OCI-M1 (cell line): Measurements from ENCODE around the gene RAD9A.
"Not testable (repeated sequence)": the region's sequence is repeated elsewhere in the genome, so short reads cannot be mapped to it uniquely, and the experiment has no call there.

Experiments used
- DNase-seq: peaks from one replicate; lab custom pipeline; 2025; lab: John Stamatoyannopoulos, UW

RAD9A gene

DNA sequence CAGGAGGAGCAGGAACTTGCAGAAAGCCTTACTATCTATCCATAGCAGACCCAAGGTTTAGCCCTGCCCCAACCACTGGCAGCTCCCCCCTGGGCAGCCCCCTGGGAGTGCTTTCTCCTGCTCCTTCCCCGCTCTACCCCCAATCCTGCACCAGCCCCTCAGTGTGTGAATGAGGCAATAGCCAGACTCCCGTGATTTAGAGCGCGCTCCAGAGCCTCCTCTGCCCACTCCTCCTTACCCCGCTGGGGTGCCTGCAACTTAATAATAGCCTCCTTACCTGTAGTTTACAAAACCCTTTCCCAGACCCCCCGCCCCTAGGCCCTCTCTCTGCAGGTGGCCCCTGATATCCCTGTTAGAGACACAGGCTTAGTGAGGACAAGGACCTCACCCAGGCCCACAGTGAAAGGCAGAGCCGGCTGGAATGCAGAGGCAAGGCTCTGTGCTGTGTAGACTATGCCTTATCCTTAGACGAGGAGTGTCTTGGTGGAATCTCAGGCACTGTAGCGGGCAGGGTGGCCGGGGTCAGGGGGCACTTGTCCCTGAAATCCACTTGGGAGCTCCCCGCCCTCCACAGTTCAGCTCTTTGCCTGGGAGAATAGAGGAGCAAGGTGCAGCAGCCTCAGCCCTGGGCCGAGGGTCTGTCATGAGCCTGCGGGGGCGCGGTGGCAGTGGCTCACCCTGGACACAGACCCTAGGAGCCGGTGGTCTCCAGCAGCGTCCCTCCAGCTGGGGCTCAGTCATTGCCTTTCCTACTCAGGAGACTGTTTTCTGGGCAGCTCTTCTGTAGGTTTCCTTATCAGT lies 19.4 kb downstream of the RAD9A start:
- DNase-seq, result no peak

- DNase-seq, result no peak
These were observed 20.0 kb downstream of the RAD9A start for GRCh38 chr11:67411785-67412152.

DNA sequence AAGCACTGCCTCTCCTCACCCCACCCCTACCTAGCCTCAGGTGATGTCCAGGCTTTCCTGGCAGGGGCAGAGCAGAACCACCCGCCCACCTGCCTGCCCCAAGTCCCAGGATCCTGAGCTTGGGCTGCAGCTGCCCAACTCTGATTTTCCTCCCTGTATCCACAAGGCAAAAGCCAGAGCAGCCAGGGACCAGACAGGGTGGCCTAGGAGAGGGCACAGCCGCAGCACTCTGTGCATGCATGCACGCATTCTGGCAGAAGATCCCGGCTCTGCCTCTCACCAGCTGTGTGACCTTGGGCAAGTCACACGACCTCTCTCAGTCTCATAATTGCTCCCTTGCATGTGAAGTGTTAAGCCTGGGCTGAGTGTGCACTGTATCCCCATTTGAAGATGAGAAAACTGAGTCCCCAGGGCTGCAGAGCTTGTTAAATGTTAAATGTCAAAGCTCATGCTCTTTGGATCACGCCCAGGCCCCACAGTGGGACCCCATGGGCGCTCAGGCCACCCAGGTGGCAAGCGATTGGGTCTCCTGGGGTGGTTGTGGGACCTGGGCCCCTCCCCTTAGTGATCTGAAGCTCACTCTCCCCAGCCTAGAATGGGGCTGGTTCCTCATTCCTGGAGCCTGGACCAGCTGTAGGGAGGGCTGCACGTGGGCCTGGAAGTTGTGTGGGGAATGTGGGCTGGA lies 20.9 kb downstream of the RAD9A start:
- no peak for DNase-seq

DNA sequence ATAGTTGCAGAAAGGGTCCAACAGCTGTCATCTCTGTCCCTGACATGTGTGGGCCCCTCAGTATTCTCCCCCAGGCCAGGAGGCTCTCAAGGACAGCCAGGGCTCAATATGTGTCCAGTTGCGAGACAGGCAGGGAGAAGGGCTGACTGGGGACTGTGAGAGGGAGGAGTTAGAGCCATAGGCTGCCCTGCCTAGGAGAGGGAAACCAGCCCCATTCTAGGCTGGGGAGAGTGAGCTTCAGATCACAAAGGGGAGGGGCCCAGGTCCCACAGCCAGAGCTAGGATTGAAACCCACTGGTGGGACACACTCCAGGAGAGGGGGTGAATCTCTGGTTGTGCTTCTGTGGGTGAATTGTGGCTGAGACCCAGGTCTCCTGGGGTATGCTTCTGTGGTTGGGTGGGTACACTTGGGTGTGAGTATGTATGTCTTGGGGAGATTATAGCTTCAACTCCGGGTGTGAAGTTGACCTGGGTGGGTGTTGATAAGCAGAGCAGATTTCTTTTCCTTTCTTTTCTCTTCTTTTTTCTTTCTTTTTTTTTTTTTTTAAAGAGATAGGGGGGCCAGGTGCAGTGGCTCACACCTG lies 21.6 kb downstream of the RAD9A start:
- no peak for DNase-seq

GRCh38 chr11:67415501-67416304 lies 23.9 kb downstream of the RAD9A start, which contains the start of gene CARNS1:
Gene CARNS1, plus strand, starts transcription at chr11:67415678. Its CDS starts 522 bp downstream, at chr11:67416200.
- no peak for DNase-seq

DNA sequence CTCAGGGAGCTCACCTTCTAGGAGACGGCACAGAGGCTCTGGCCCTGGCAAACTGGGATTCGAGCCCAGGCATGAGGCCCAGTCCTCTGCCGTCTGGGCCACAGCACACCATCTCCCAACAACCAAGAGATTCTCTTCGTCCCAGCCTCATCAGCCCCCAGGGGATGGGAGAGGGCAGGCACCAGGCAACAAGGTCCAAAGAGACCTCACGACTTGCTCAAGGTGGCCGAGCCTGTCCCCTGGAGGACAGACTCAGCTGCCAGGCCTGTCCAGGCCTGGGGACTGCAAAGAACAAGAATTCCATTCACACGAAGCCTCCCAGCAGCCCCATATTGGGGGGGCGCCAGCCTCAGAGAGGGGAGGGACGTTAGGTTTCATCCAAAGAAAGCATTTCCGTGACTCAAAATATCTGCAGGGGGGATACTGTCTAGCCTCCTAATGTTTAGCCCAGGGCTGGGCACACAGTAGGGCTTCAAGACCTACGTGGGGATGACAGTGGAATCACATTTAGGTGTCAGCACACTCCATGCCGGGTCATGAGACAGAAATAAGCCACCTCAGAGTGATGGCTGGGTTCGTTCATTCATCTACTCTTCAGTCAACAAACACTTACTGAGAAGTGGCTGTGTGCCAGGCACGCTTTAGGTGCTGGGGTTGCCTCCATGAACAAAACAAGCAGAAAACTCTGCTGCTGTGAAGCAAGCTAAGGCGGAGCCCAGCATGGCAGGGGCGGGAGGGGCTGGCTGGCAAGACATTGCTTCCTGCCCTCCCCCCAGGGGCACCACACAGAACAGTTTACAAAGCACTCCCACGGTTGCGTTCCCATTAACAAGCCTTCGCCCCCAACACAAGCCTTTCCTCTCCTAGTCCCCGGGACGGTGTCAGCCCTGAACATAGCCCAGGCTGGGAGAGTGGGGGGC lies 24.9 kb downstream of the RAD9A start:
- DNase-seq, result no peak

DNA sequence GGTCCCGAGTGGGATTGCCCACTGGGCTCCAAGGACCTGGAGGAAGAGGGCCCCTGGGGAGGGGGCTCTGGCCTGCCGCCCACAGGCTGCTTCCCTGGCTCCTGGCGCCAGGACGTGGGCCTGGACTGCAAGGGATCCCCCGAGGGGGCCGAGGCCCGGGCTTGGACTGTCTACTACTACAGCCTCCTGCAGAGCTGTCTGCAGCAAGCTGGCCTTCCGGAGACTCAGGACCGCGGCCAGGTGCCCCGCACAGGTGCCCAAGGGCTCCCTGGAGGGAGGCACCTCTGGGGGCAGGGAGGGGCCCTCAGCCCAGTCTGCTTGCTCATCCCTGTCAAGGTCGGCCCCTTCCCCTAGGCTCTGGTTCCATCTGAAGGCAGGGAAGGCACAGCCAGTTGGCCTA lies 25.6 kb downstream of the RAD9A start:
- no peak for DNase-seq

GRCh38 chr11:67418476-67419281 lies 26.9 kb downstream of the RAD9A start:
- no peak for DNase-seq

DNA sequence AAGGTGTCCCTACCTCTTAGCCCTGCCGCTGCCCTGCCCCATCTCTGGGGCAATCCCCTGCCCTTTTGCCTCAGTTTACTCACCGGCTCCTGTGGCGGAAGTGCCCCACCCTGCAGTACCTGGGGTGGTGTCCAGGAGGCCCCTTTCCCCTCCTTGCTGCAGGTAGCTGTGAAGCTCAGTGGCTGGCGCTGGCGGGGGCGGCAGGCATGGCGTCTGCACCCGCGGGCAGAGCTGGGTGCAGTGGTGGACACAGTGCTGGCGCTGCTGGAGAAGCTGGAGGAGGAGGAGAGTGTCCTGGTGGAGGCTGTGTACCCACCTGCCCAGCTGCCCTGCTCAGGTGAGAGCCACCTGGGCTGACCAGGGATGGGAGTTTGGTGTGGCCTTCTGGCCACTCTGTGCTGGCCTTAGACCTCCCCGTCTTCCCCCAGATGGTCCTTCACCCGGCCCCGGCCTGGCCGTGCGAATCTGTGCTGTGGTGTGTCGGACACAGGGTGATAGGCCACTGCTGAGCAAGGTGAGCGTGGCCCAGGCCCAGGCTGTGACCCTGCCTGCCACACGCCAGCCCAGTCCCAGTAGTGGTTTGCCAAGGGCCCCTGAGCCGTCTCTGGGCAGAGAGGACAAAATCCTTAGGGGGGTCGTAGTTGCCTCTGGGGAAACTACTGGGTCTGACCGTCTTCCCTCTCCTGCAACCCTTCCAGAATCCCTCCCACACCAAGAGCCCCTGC lies 27.7 kb downstream of the RAD9A start:
- DNase-seq, result no peak

DNA sequence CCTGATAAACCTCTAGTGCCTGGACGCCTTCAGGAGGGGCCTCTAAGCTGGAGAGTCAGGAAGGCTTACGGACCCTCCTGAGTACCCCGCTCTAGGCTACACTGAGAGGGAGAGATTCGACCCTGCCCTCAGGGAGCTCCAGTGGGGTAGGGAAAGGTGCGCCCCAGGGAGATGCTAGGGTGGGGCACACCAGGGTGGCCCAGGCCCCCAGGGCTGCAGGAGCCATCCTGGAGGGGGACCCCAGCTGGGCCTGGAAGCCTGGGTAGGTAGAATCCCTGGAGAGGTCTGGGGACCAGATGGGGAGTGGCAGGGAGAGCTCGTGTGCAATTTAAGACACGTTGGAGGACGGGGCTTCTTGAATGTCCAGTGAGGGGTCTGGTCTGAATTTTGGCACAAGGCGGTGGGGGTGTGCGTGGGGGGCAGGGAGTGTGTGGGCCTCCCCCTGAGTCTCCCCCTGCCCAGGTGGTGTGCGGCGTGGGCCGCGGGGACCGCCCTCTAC lies 28.4 kb downstream of the RAD9A start:
- DNase-seq, result no peak

GRCh38 chr11:67420646-67421429 lies 29.1 kb downstream of the RAD9A start:
- peak; percentile 93 for DNase-seq

DNA sequence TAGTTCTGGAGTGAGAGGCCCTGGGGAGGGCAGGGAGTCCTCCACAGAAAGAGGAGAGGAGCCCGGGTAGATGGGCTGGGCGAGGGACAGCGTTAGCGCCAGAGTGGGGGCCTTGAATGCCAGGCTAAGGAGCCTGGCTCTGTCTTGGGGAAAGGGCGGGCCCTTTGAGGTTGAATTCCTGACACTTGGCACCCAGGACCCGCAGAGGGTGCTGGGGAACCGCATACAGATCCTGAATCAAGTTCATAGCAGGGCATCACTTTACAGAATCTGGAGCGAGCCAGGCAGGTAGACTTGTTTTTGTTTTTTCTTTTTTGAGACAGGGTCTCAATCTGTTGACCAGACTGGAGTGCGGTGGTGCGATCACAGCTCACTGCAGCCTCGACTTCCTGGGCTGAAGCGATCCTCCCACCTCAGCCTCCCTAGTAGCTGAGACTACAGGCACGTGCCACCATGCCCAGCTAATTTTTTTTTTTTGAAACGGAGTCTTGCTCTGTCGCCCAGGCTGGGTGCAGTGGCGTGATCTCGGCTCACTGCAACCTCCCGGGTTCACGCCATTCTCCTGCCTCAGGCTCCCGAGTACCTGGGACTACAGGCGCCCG lies 29.7 kb downstream of the RAD9A start:
- DNase-seq, result no peak

DNA sequence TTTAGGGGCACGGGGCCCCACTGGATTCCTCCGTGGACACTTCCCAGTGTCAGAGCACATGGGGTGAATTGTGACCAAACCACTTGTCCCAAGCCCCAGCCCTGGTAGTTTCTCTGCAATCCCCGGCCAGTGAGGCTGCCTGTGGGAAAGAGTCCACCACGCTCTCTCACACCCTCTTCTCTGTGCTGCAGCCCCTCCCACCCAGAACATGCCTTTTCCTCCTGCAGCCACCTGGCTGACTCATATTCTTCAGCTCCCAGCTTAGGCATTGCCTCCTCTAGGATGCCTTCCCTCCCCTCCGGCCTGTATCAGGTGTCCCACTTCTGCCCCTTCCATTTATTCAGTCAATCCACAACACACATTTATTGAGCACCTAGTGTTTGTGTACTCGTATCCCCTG lies 31.1 kb downstream of the RAD9A start:
- DNase-seq, result no peak

DNA sequence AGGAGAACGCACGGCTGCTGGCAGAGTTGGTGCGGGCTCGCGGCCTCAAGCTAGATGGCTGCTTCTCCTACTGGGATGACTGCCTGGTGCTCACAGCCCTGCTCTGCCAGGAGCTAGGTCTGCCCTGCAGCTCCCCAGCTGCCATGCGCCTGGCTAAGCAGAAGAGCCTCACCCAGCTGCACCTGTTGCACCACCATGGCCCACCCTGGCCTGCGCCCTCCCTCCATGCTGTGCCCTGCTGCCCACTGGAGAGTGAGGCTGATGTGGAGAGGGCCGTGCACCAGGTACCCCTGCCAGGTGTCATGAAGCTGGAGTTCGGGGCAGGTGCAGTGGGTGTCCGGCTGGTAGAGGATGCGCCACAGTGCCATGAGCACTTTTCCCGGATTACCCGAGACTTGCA lies 31.7 kb downstream of the RAD9A start:
- DNase-seq, result no peak

GRCh38 chr11:67423891-67424613 lies 32.3 kb downstream of the RAD9A start:
- no peak for DNase-seq

DNA sequence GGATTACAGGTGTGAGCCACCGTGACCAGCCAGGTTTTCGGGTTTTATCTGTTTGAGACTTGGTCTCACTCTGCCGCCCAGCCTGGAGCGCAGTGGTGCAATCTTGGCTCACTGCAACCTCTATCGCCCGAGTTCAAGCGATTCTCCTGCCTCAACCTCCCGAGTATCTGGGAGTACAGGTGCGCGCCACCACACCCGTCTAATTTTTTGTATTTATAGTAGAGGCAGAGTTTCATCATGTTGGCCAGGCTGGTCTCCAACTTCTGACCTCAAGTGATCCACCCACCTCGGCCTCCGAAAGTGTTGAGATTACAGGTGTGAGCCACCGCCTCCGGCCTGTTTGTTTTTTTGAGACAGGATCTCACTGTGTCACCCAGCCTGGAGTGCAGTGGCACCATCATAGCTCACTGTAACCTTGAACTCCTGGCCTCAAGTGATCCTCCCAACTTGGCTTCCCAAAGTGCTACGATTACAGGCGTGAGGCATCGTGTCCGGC lies 35.6 kb downstream of the RAD9A start:
- not testable (repeated sequence) for DNase-seq
